ENCODE data around the gene ERC2.

ERC2 gene

GRCh38 chr3:55692295-55692956, 775.8 kb downstream of the ERC2 start:
- TF ChIP-seq, protein P1, sequence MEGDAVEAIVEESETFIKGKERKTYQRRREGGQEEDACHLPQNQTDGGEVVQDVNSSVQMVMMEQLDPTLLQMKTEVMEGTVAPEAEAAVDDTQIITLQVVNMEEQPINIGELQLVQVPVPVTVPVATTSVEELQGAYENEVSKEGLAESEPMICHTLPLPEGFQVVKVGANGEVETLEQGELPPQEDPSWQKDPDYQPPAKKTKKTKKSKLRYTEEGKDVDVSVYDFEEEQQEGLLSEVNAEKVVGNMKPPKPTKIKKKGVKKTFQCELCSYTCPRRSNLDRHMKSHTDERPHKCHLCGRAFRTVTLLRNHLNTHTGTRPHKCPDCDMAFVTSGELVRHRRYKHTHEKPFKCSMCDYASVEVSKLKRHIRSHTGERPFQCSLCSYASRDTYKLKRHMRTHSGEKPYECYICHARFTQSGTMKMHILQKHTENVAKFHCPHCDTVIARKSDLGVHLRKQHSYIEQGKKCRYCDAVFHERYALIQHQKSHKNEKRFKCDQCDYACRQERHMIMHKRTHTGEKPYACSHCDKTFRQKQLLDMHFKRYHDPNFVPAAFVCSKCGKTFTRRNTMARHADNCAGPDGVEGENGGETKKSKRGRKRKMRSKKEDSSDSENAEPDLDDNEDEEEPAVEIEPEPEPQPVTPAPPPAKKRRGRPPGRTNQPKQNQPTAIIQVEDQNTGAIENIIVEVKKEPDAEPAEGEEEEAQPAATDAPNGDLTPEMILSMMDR (IDR thresholded peaks at IDR 0.05; ENCODE audit: low read depth, low read length), result no peak
- no peak overlapping the region for H3K4me3 ChIP-seq (ENCODE audit: low read depth, low read length)
- H3K9me3 ChIP-seq (ENCODE audit: severe bottlenecking), result no peaks in the 10 kb centered on the region
- no peak for DNase-seq
- H3K27ac ChIP-seq, result no peak overlapping the region
- no peaks in the 10 kb centered on the region for H3K27me3 ChIP-seq (ENCODE audit: insufficient read depth, low read depth, severe bottlenecking)
- H3K36me3 ChIP-seq, result no peaks in the 10 kb centered on the region

DNA sequence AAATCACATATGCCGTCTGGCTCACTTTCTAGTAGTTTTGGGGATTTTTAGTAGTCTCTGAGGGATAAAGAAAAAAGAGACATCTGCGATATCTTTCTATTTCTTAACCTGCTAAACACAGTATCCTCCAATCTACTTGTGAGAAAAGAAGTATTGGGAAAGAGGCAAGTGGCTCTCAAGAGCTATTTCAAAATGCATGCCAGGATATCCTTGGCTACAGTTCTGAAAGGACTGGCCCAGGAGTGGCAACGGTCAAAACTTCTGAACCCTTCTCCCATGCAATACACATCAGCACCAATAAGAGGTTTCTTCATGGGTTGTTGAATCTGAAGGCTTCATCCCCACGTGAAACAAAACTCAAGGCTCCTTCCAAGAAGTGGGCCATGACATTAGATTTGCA, 777.1 kb downstream of the ERC2 start:
- Histone ChIP-seq H3K9me3 (ENCODE audit: severe bottlenecking) (no peaks in the 10 kb centered on the region), H3K27ac (peak overlapping the region; percentile 62), H3K4me3 (ENCODE audit: low read depth, low read length) (no peak overlapping the region), H3K36me3 (no peaks in the 10 kb centered on the region), H3K27me3 (ENCODE audit: insufficient read depth, low read depth, severe bottlenecking) (no peaks in the 10 kb centered on the region)
- TF ChIP-seq, protein P1 (IDR thresholded peaks at IDR 0.05; ENCODE audit: low read depth, low read length), result no peak
- no peak for DNase-seq

DNA sequence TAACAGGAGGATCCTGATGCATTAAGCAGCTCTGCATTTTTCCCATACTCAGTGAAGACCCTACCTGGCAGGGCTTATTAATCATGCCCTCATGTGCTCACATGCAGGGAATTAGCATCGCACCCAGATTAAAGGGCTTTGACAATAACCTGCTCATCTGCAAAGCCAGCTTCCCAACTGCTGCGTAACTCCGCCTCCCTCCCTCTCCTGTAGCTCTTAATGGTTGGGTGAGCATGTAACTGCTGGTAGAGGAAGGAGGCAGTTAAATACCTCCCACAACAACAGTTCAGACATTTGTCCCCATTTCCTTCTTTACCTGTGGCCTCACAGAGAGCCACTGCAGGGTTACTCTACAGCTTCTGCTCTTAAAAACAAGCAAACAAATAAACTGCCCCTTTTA, 777.5 kb downstream of the ERC2 start:
- peak; percentile 93 for DNase-seq
- Histone ChIP-seq H3K27me3 (ENCODE audit: insufficient read depth, low read depth, severe bottlenecking) (no peaks in the 10 kb centered on the region), H3K27ac (peak overlapping the region; percentile 62), H3K36me3 (no peaks in the 10 kb centered on the region), H3K4me3 (ENCODE audit: low read depth, low read length) (no peak overlapping the region), H3K9me3 (ENCODE audit: severe bottlenecking) (no peaks in the 10 kb centered on the region)
- TF ChIP-seq, protein P1 (IDR thresholded peaks at IDR 0.05; ENCODE audit: low read depth, low read length), result no peak

- Histone ChIP-seq H3K36me3 (no peaks in the 10 kb centered on the region), H3K9me3 (ENCODE audit: severe bottlenecking) (no peaks in the 10 kb centered on the region), H3K4me3 (ENCODE audit: low read depth, low read length) (no peak overlapping the region), H3K27me3 (ENCODE audit: insufficient read depth, low read depth, severe bottlenecking) (no peaks in the 10 kb centered on the region), H3K27ac (peak overlapping the region; percentile 62)
- peak; percentile 30 for DNase-seq
- TF ChIP-seq, protein P1 (IDR thresholded peaks at IDR 0.05; ENCODE audit: low read depth, low read length), result no peak
Observed at GRCh38 chr3:55690177-55690576, 778.1 kb downstream of the ERC2 start.

GRCh38 chr3:55688154-55688553, 780.1 kb downstream of the ERC2 start:
- Histone ChIP-seq H3K9me3 (ENCODE audit: severe bottlenecking) (no peaks in the 10 kb centered on the region), H3K36me3 (no peaks in the 10 kb centered on the region), H3K27me3 (ENCODE audit: insufficient read depth, low read depth, severe bottlenecking) (no peaks in the 10 kb centered on the region), H3K4me3 (ENCODE audit: low read depth, low read length) (no peak overlapping the region), H3K27ac (peak overlapping the region; percentile 70; the same call in 1 of the 2 replicates)
- TF ChIP-seq, protein P1 (IDR thresholded peaks at IDR 0.05; ENCODE audit: low read depth, low read length), result no peak
- DNase-seq, result no peak

- DNase-seq, result peak; percentile 53
- Histone ChIP-seq H3K4me3 (ENCODE audit: low read depth, low read length) (peak overlapping the region; percentile 13), H3K27ac (peak overlapping the region; percentile 70), H3K27me3 (ENCODE audit: insufficient read depth, low read depth, severe bottlenecking) (no peaks in the 10 kb centered on the region), H3K9me3 (ENCODE audit: severe bottlenecking) (no peaks in the 10 kb centered on the region), H3K36me3 (no peaks in the 10 kb centered on the region)
- TF ChIP-seq, protein P1 (IDR thresholded peaks at IDR 0.05; ENCODE audit: low read depth, low read length), result no peak
Observed at GRCh38 chr3:55687526-55687925, 780.7 kb downstream of the ERC2 start.

Data from WERI-Rb-1 (cell line).